Measurements from ENCODE around the gene APEX1. TPM values are rescaled to one million over a fixed set of nuclear protein-coding genes. Genes with fewer than 3 reads are reported as not detected.

APEX1 gene
- total RNA-seq, 1 donor from 2014 or later: 236 TPM

DNA sequence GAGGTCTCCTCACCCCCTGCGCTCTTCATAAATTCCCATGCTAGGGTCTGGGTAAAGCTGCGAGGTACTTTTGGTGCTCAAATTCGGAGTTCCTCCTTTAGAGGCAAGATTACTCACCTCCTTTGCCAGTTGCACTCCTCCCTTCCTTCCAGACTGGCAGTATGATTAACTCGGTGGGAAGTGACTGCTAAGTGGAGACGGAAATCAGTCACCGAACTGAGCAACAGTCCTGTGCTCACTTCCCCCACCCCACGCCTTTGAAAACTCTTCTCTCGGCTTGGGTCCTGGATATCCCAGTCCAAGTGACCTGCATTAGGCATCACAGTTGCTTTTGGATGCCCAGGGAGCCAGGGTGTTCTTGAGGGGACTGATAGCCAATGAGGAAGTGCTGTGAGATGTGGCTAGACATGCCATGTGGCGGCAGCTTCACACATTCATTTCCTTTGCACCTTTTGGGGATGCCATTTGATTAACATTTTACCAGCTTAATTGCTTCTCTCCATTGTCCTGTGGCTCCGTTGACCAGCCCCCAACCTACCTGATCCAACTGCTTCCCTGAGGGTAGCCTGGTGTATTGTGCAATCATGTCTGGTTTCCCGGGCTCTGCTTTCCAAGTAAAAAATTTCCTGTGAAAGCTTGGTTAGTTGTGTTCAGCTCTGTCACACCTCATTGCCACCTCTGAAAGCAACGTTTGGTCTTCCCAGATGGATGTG is 15.0 kb downstream of the APEX1 start:
- H3K27ac Mint-ChIP-seq: peak overlapping the region; percentile 96
- H3K27me3 Mint-ChIP-seq (ENCODE audit: insufficient read depth): peaks cover 3% of the 10 kb centered on the region
- H3K36me3 Mint-ChIP-seq (ENCODE audit: low read depth): peaks cover 37% of the 10 kb centered on the region
- H3K9me3 Mint-ChIP-seq: no peaks in the 10 kb centered on the region
- H3K4me3 Mint-ChIP-seq: peak overlapping the region; percentile 95
- DNase-seq (ENCODE audit: low spot score): peak; percentile 28
- intact Hi-C loops (cut with micrococcal nuclease): loop anchor here (1.0 to 5.0 kb wide), 7 partner anchors 7 to 143 kb away; partner anchors contain the start of genes APEX1, OSGEP, PARP2 and PIP4P1
- H3K4me1 Mint-ChIP-seq (ENCODE audit: low read depth): peaks cover 47% of the 10 kb centered on the region

DNA sequence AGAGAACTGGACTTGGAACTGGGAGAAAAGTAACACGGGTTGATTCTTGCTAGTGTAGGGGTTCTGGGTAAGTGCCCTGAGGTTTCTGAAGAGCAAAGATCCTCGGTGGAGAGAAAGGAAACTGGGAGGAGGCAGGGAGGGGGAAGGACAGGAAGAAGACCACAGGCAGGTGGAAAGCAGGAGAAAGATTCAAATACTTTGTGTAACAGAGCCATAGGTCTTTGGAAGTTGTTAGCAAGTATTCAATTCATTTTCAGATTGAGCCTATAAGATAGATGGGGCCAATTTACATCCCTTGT is 15.5 kb downstream of the APEX1 start:
- peak overlapping the region; percentile 96 for H3K27ac Mint-ChIP-seq
- peak overlapping the region; percentile 95 for H3K4me3 Mint-ChIP-seq
- peaks cover 41% of the 10 kb centered on the region for H3K36me3 Mint-ChIP-seq (ENCODE audit: low read depth)
- intact Hi-C loops (cut with micrococcal nuclease): no loop called here
- no peaks in the 10 kb centered on the region for H3K9me3 Mint-ChIP-seq
- no peak for DNase-seq (ENCODE audit: low spot score)
- H3K4me1 Mint-ChIP-seq (ENCODE audit: low read depth): peaks cover 50% of the 10 kb centered on the region
- H3K27me3 Mint-ChIP-seq (ENCODE audit: insufficient read depth): peaks cover 3% of the 10 kb centered on the region

DNA sequence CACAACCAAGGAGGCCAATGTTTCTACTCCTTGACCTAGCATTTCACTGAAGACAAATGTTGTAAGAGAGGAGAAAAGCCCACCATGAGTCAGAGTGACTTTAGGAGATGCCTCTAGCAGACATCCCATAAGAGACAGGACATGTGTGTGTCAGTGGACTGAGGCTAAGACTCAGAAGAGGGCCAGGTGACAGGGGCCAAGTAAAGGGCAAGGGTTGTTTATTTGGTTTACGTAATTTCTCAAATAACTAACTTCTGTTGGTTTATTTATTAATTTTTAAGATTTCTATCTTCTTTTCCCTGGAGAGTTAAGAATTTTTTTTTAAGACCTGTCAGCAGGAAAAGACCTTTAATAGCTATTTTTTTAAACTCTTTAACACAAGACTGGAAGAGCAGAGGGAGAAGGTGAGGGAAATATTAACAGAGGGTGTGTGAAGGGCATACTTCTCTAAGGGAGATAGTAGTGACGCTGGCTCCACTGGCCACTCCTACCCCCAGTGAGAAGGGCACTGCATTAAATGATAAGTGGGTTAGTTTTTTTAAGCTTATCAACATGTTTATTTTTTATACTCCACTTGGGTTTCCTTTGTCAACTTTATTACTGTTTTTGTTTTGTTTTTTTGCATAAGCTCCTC is 17.6 kb downstream of the APEX1 start:
- H3K36me3 Mint-ChIP-seq (ENCODE audit: low read depth): peaks cover 56% of the 10 kb centered on the region
- H3K4me1 Mint-ChIP-seq (ENCODE audit: low read depth): peaks cover 71% of the 10 kb centered on the region
- H3K27ac Mint-ChIP-seq: peak overlapping the region; percentile 21
- H3K27me3 Mint-ChIP-seq (ENCODE audit: insufficient read depth): peaks cover under 1% of the 10 kb centered on the region
- no peaks in the 10 kb centered on the region for H3K9me3 Mint-ChIP-seq
- intact Hi-C loops (cut with micrococcal nuclease): no loop called here
- peak overlapping the region; percentile 70 for H3K4me3 Mint-ChIP-seq
- DNase-seq (ENCODE audit: low spot score): no peak

DNA sequence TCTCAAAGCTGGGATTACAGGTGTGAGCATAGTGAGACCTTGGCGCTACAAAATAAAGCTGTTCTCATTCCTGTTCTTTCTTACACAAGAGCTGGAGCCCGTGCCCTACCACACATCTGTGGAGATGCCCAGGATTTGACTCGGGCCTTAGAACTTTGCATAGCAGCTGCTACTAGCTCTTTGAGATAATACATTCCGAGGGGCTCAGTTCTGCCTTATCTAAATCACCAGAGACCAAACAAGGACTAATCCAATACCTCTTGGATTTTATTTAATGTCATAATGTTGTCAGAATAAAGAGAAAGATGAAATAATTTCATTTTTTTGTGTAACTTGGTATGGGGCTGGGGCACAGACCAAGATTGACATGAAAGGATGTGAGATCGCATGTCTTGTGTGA is 21.8 kb downstream of the APEX1 start:
- Mint-ChIP-seq H3K9me3 (no peaks in the 10 kb centered on the region), H3K4me3 (no peak overlapping the region), H3K36me3 (ENCODE audit: low read depth) (peaks cover 56% of the 10 kb centered on the region), H3K4me1 (ENCODE audit: low read depth) (peaks cover 55% of the 10 kb centered on the region), H3K27me3 (ENCODE audit: insufficient read depth) (no peaks in the 10 kb centered on the region), H3K27ac (peak overlapping the region; percentile 82)
- no peak for DNase-seq (ENCODE audit: low spot score)
- intact Hi-C loops (cut with micrococcal nuclease): loop anchor here (1.0 kb wide), 1 partner anchor 7 kb away; the partner anchor contains the start of gene PNP

DNA sequence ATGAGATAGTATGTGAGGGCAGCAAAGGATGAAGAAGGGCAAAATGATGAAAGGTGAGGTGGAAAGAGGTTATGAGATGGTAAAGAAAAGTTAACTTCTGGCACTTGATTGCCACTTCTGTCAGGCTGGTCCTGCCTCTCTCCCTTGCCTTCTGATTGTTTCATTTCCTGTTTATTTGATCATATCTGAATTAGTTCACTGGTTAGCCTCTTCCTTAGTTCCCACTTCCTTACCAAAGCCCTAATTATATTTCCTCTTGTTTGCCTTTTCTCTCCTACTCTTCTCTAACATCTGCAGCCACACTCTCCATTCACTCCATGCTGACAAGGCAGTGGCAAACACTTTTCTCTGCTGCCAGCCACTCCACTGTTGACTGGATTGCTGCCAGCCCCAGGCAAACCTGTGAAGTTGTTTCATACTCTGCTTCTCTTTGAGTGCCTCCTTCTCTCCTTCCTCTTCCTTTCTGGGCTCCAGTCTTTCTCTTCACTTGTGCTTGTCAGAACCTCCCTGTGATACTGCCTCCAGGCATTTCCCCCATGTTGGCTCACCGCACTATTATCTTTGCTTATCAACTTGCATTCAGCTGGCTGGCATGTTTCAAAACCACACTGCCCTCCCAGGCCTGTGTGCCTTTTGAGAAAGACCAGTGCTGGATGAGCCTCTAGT is 22.3 kb downstream of the APEX1 start:
- no peak for DNase-seq (ENCODE audit: low spot score)
- peaks cover 50% of the 10 kb centered on the region for H3K36me3 Mint-ChIP-seq (ENCODE audit: low read depth)
- H3K9me3 Mint-ChIP-seq: no peaks in the 10 kb centered on the region
- no peaks in the 10 kb centered on the region for H3K27me3 Mint-ChIP-seq (ENCODE audit: insufficient read depth)
- H3K4me3 Mint-ChIP-seq: peak overlapping the region; percentile 50
- peak overlapping the region; percentile 82 for H3K27ac Mint-ChIP-seq
- H3K4me1 Mint-ChIP-seq (ENCODE audit: low read depth): peaks cover 49% of the 10 kb centered on the region
- intact Hi-C loops (cut with micrococcal nuclease): loop anchor here (1.0 kb wide), 1 partner anchor 8 kb away; the partner anchor contains the start of gene PNP

DNA sequence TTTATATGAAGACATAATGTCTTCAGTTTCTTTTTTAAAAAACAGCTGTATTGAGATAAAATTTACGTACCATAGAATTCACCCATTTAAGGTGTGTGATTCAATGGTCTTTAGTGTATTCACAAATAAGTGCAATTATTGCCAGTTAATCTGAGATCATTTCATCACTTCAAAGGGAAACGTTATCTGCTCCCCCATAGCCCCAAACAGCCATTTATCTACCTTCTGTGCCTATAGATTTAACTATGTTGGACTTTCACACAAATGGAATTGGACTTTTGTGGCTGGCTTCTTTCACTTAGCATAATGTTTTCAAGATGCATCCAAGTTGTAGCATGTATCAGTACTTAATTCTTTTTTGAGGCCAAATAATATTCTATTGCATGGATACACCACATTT is 23.9 kb downstream of the APEX1 start:
- intact Hi-C loops (cut with micrococcal nuclease): no loop called here
- DNase-seq (ENCODE audit: low spot score): no peak
- H3K27ac Mint-ChIP-seq: no peak overlapping the region
- peaks cover 38% of the 10 kb centered on the region for H3K4me1 Mint-ChIP-seq (ENCODE audit: low read depth)
- H3K4me3 Mint-ChIP-seq: no peak overlapping the region
- no peaks in the 10 kb centered on the region for H3K9me3 Mint-ChIP-seq
- peaks cover 2% of the 10 kb centered on the region for H3K27me3 Mint-ChIP-seq (ENCODE audit: insufficient read depth)
- peaks cover 41% of the 10 kb centered on the region for H3K36me3 Mint-ChIP-seq (ENCODE audit: low read depth)

DNA sequence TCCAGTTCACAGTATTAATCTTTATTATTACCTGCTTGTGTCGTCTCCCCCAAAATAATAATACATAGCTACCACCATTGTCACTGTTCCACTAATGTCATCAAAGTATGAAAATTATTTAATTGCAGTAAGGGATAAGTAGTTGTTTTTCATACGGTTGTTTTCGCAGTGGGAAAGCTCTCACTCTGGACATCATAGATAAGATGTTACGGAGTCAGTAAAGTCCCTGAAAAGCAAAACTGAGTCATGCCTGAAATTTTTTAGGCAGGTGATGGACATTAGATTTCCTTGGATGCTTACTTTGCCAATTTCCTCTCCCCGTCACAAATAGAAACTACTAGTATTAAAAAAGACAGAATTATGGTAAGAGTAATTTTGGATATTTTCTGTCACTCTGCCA is 27.4 kb downstream of the APEX1 start:
- Mint-ChIP-seq H3K4me3 (no peak overlapping the region), H3K27me3 (ENCODE audit: insufficient read depth) (peaks cover 2% of the 10 kb centered on the region), H3K27ac (no peak overlapping the region), H3K4me1 (ENCODE audit: low read depth) (peaks cover 13% of the 10 kb centered on the region), H3K9me3 (no peaks in the 10 kb centered on the region), H3K36me3 (ENCODE audit: low read depth) (peaks cover 13% of the 10 kb centered on the region)
- intact Hi-C loops (cut with micrococcal nuclease): no loop called here
- DNase-seq (ENCODE audit: low spot score): no peak

DNA sequence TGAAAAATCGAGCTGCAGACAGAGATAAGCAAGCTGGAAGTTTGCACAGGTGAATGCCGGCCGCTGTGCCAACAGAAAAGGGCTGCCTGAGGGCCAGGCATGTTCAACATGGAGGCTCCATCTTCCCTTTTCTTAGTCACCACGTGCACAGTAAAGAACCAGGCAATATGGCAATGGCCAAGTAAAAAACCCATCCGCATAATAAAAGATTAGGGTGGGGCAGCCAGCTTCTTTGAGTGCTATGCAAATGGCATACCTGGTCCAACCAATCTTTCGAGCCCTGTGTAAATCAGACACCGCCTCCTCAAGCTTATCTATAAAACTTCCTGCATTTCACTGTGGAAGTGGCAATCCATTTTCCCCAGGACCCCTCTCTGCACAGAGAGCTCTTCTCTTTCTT is 30.9 kb downstream of the APEX1 start:
- no peaks in the 10 kb centered on the region for H3K9me3 Mint-ChIP-seq
- peaks cover 2% of the 10 kb centered on the region for H3K27me3 Mint-ChIP-seq (ENCODE audit: insufficient read depth)
- H3K4me1 Mint-ChIP-seq (ENCODE audit: low read depth): peaks cover 37% of the 10 kb centered on the region
- intact Hi-C loops (cut with micrococcal nuclease): no loop called here
- no peak for DNase-seq (ENCODE audit: low spot score)
- H3K36me3 Mint-ChIP-seq (ENCODE audit: low read depth): no peaks in the 10 kb centered on the region
- no peak overlapping the region for H3K27ac Mint-ChIP-seq
- no peak overlapping the region for H3K4me3 Mint-ChIP-seq

DNA sequence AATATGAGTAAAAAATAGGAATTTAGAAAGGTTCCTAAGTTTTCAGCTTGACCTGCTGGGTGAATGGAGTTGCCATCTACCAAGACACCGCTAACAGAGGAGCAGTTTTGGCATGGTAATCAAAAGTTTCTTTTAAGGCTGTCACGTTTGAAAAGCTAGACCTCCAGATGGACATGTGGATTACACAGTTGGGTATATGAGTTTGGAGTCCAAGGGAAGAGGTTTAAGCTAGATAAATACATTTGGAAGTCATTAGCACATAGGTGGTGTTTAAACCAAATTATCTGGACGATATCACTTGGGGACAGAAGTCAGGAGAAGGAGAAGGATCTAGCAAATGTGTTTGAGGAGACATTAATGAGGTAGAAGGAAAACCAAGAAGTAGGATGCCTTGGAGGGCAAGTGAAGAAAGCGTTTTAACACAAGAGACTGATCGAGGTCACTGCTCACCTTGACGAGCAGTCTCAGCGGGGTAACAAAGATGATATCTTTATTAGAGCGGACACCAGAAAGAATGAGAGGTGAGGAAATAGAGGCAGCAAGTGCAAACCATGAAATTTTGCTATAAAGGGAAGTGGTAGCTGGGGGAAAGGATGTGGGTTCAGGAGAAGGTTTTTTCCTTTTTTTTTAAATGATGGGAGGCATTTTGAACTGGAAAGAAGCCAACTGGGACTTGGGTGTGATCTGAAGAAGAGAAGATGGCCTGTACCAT is 31.8 kb downstream of the APEX1 start:
- peaks cover 2% of the 10 kb centered on the region for H3K27me3 Mint-ChIP-seq (ENCODE audit: insufficient read depth)
- no peak overlapping the region for H3K27ac Mint-ChIP-seq
- H3K9me3 Mint-ChIP-seq: no peaks in the 10 kb centered on the region
- peaks cover 47% of the 10 kb centered on the region for H3K4me1 Mint-ChIP-seq (ENCODE audit: low read depth)
- H3K36me3 Mint-ChIP-seq (ENCODE audit: low read depth): no peaks in the 10 kb centered on the region
- H3K4me3 Mint-ChIP-seq: no peak overlapping the region
- DNase-seq (ENCODE audit: low spot score): no peak
- intact Hi-C loops (cut with micrococcal nuclease): no loop called here

DNA sequence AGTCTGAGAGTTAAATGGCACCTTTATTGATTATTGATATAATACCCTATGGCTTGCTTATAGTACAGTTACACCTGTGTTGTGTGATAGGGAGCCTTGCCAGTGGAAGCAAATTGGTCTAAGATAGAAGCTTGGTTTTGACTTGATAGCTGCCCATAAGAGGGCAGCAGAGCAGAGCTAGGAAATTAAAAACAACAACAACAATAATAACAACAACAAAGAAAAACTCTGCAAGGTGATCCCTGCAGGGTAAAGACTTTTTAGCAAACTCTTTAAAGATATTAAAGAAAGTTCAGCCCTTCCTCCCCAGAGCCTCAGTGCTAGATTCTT is 32.3 kb downstream of the APEX1 start:
- no peaks in the 10 kb centered on the region for H3K9me3 Mint-ChIP-seq
- DNase-seq (ENCODE audit: low spot score): no peak
- H3K36me3 Mint-ChIP-seq (ENCODE audit: low read depth): no peaks in the 10 kb centered on the region
- H3K27ac Mint-ChIP-seq: no peak overlapping the region
- peaks cover 47% of the 10 kb centered on the region for H3K4me1 Mint-ChIP-seq (ENCODE audit: low read depth)
- H3K27me3 Mint-ChIP-seq (ENCODE audit: insufficient read depth): peaks cover 2% of the 10 kb centered on the region
- intact Hi-C loops (cut with micrococcal nuclease): no loop called here
- H3K4me3 Mint-ChIP-seq: no peak overlapping the region

DNA sequence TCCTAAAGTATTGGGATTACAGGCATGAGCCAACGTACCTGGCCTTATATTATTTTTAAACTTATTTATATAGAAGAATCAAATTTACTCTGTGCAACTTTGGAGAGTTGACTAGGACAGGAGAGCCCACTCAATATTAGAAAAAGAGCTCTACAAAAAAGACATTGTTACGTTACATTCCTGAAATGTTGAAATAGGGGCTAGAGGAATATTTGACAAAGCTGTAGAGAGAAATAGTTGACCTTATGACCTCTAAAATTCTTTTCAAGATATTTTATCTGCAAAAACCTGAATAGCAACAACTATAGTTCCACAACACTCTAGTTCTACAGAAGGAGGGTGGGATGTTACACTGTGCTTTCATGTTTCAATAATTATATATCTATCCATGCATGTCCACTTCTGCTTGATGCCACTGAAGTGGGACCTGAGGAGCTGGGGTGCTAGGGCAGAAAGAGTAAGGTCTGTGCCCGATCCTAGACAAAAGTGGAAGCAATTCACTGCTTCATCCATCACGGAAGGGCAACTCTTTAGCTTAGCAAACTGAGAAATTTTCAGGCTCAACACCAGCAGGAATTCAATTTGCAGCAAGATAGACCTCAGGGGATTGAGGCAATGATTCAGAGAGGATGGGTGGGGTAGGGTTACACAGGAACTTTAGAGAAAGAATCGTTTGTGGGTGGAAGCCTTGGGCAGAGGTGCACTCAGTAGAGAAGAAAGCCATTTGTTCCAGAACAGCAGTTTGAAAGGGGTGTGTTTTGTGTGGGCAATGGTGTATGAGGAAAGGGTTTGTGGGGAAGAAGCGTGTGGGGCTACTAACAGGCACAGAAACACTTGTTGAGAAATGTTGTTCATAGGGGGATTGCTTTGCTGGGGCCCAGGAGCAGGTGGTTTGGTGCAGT is 34.3 kb downstream of the APEX1 start:
- Mint-ChIP-seq H3K27ac (peak overlapping the region; percentile 54), H3K4me3 (peak overlapping the region; percentile 19), H3K36me3 (ENCODE audit: low read depth) (peaks cover 2% of the 10 kb centered on the region), H3K27me3 (ENCODE audit: insufficient read depth) (no peaks in the 10 kb centered on the region), H3K9me3 (no peaks in the 10 kb centered on the region), H3K4me1 (ENCODE audit: low read depth) (peaks cover 54% of the 10 kb centered on the region)
- no peak for DNase-seq (ENCODE audit: low spot score)
- intact Hi-C loops (cut with micrococcal nuclease): no loop called here

DNA sequence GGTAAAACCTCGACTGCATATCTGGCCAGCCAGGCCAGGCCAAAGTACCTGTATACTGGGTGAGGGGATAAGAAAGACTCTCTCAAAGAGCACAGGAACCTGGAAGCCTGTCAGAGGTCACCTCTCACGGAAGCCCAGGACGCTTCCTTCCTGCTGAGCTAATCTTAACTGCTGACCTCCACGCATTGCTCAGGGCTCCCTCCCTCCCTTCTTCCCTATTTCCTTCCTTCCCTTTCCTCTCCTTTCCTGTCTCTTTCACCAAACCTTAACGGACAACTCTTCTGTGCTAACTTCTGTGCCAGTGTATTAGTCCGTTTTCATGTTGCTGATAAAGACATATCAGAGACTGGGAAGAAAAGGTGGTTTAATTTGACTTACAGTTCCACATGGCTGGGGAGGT is 35.5 kb downstream of the APEX1 start:
- H3K27me3 Mint-ChIP-seq (ENCODE audit: insufficient read depth): no peaks in the 10 kb centered on the region
- peaks cover 63% of the 10 kb centered on the region for H3K4me1 Mint-ChIP-seq (ENCODE audit: low read depth)
- H3K9me3 Mint-ChIP-seq: peaks cover 6% of the 10 kb centered on the region
- intact Hi-C loops (cut with micrococcal nuclease): no loop called here
- no peak overlapping the region for H3K4me3 Mint-ChIP-seq
- peak overlapping the region; percentile 40 for H3K27ac Mint-ChIP-seq
- H3K36me3 Mint-ChIP-seq (ENCODE audit: low read depth): peaks cover 2% of the 10 kb centered on the region
- DNase-seq (ENCODE audit: low spot score): no peak
